Measurements from ENCODE around the gene HMOX2. TPM values are rescaled to one million over a fixed set of nuclear protein-coding genes. Genes with fewer than 3 reads are reported as not detected.
A peak's percentile ranks its signal among the peaks of the same experiment; 100 is the strongest.

The HMOX2 gene
- 10 to 100 TPM; 46.8 to 55.7 TPM for total RNA-seq

DNA sequence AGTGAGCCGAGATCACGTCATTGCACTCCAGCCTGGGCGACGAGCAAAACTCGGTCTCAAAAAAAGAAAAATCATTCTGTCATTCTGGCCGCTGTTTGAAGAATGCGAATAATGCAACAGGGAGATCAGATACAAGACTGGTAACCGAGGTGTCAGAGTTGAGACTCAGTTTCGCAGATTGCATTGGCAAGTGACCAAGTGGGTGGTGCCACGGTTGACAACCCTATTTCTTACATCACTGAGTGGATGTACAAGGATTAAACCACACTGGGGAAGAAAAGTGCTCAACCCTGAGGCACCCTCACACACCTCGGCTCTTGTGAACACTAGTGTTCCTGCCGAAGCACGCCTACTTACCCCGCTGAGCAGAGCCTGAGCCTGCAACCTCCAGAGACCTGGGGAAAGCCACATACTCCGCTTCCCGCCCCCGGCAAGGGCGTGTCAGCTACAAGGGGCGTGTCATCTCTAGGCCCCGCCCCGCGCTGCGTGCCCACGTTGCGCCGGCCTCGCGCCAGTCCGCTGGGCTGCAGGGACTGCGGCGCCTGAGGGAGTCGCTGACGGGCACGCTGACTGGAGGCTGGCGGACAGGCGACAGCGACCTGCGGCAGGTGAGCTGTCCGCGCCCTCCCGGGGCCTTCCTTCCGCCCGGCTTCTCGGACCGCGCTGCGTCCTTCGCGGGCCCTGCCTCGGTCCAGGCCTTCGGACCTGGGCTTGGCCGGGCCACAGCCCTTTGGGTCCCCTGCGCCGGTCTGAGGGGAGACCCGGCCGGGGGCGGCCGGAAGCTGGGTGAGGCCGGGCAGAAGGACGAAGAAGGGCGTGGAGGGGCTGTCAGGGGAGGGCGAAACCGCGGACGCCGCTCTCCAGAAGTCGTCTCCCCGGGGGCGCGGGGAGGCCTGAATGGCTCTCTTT is at the start of gene HMOX2:
Gene HMOX2 (plus strand): TSS at position 519 of the 909 bp plus-strand sequence. CDS start 29,127 bp downstream, outside the sequence.
- Histone ChIP-seq H3K9me3 (no peaks in the 10 kb centered on the region), H3K27me3 (no peaks in the 10 kb centered on the region), H3K4me3 (peak within 1 kb of the TSS; percentile 76), H3K4me1 (peaks cover 5% of the 10 kb centered on the region), H3K9ac (ENCODE audit: low read depth in 2 of 2, low read length in 2 of 2) (peak within 1 kb of the TSS; percentile 91 to 94), H3K36me3 (no peaks in the 10 kb centered on the region), H3K27ac (peak within 1 kb of the TSS; percentile 81)
- TF ChIP-seq CTCF (IDR thresholded peaks at IDR 0.05): no peak
- peak; percentile 96 for DNase-seq
- intact Hi-C loops (cut with DNase I): loop anchor here (10.0 kb wide), 1 partner anchor 51 kb away; the partner anchor contains the start of gene DNAJA3

- DNase-seq: no peak
- no peak for TF ChIP-seq CTCF (IDR thresholded peaks at IDR 0.05)
- Histone ChIP-seq H3K9me3 (no peaks in the 10 kb centered on the region), H3K27me3 (no peaks in the 10 kb centered on the region), H3K27ac (no peak overlapping the region), H3K9ac (ENCODE audit: low read depth in 2 of 2, low read length in 2 of 2) (peak overlapping the region; percentile 4 to 76), H3K36me3 (no peaks in the 10 kb centered on the region), H3K4me1 (peaks cover 7% of the 10 kb centered on the region), H3K4me3 (peak overlapping the region; percentile 88)
- intact Hi-C loops (cut with DNase I): loop anchor here (10.0 kb wide), 1 partner anchor 48 kb away; the partner anchor contains the start of genes HMOX2 and NMRAL1
Observed at GRCh38 chr16:4426722-4427372, 49.4 kb upstream of the HMOX2 start.

DNA sequence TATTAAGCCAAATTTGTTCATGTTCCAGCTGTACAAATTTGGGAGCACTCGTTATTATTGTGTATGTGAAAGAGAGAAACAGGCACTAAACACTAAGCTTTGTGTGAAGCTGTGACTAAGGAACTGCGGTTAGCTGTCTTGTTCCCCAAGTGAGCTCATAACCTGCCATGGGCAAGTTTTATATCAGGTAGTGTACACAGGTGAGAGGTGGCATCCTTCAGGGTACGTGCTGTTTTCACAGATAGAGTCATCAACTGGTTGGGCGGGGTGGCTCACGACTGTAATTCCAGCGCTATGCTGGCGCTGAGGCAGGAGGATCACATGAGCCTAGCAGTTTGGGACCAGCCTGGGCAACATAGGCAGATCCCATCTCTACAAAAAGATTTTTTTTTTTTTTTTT is 47.7 kb upstream of the HMOX2 start:
- H3K27ac ChIP-seq: no peak overlapping the region
- no peaks in the 10 kb centered on the region for H3K9me3 ChIP-seq
- DNase-seq: no peak
- no peak overlapping the region for H3K4me3 ChIP-seq
- no peak for TF ChIP-seq CTCF (IDR thresholded peaks at IDR 0.05)
- H3K9ac ChIP-seq (ENCODE audit: low read depth in 2 of 2, low read length in 2 of 2): no peak overlapping the region
- no peaks in the 10 kb centered on the region for H3K36me3 ChIP-seq
- intact Hi-C loops (cut with DNase I): loop anchor here (10.0 kb wide), 1 partner anchor 46 kb away; the partner anchor contains the start of genes HMOX2 and NMRAL1
- peaks cover 7% of the 10 kb centered on the region for H3K4me1 ChIP-seq
- H3K27me3 ChIP-seq: no peaks in the 10 kb centered on the region

- Histone ChIP-seq H3K9me3 (no peaks in the 10 kb centered on the region), H3K4me3 (no peak overlapping the region), H3K27me3 (no peaks in the 10 kb centered on the region), H3K27ac (no peak overlapping the region), H3K36me3 (no peaks in the 10 kb centered on the region), H3K9ac (ENCODE audit: low read depth in 2 of 2, low read length in 2 of 2) (no peak overlapping the region), H3K4me1 (peaks cover 7% of the 10 kb centered on the region)
- no peak for DNase-seq
- intact Hi-C loops (cut with DNase I): no loop called here
- no peak for TF ChIP-seq CTCF (IDR thresholded peaks at IDR 0.05)
Observed at GRCh38 chr16:4431023-4431422, 45.2 kb upstream of the HMOX2 start.

DNA sequence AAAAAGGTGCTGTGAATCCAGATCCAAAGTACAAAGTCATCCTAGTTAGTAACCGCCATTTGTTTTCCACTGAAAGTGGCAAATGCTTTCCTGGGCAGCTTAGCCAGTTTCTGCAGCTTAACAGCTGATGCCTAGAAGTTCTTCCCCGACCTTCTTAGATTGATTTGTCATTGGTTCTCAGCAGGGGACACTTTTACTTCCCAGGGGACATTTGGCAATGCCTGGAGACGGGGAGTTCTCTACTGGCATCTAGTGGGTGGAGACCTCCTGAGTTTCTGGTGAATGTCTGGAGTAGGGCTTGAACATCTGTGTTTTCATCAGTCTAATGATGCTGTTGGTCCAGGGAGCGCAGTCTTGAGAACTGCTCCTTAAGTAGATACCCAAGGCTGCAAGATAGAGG is 43.0 kb upstream of the HMOX2 start:
- TF ChIP-seq CTCF (IDR thresholded peaks at IDR 0.05): no peak
- intact Hi-C loops (cut with DNase I): no loop called here
- H3K27ac ChIP-seq: no peak overlapping the region
- H3K9me3 ChIP-seq: no peaks in the 10 kb centered on the region
- no peak overlapping the region for H3K9ac ChIP-seq (ENCODE audit: low read depth in 2 of 2, low read length in 2 of 2)
- peaks cover 13% of the 10 kb centered on the region for H3K36me3 ChIP-seq
- H3K4me3 ChIP-seq: no peak overlapping the region
- H3K27me3 ChIP-seq: no peaks in the 10 kb centered on the region
- H3K4me1 ChIP-seq: no peaks in the 10 kb centered on the region
- DNase-seq: no peak

Measured in colonic mucosa (tissue), 4 donors.